Measurements from ENCODE around the gene VPS8. TPM values are rescaled to one million over a fixed set of nuclear protein-coding genes. Genes with fewer than 3 reads are reported as not detected.

Gene VPS8
- total RNA-seq, 1 experiment from 2014 or later = 39.7 TPM

- Mint-ChIP-seq H3K36me3 (ENCODE audit: insufficient read depth in 1 of 3, low read depth in 3 of 3) (peaks cover 4 to 8% (median 7%) of the 10 kb centered on the region in 3 experiments; a peak in 5 of 7 replicates), H3K27ac (peak overlapping the region; percentile 59 to 96 (median 77)), H3K4me1 (peaks cover 83 to 89% of the 10 kb centered on the region in 2 experiments), H3K4me3 (peak overlapping the region in 1 of 2 experiments; percentile 8; a peak in 2 of 5 replicates), H3K9me3 (no peaks in the 10 kb centered on the region), H3K27me3 (ENCODE audit: low read depth) (no peaks in the 10 kb centered on the region)
- no peak overlapping the region for H2BK5ac ChIP-seq (ENCODE audit: insufficient read length, low read length)
- H2BK20ac ChIP-seq (ENCODE audit: low read depth, low read length, poor library complexity, severe bottlenecking) = no peak overlapping the region
- no peak overlapping the region for H3T11ph ChIP-seq (ENCODE audit: low read length)
- H2AK5ac ChIP-seq (ENCODE audit: insufficient read length, low read length) = peak overlapping the region; percentile 13
- H3K9ac ChIP-seq (ENCODE audit: extremely low read depth, insufficient read length, low read length) = no peak overlapping the region
- H3K27ac ChIP-seq (ENCODE audit: insufficient read length, low read depth, low read length) = no peak overlapping the region
- no peak for DNase-seq
- H4K20me1 ChIP-seq (ENCODE audit: control insufficient read depth, insufficient read depth, insufficient read length) = no peaks in the 10 kb centered on the region
- H2BK120ac ChIP-seq (ENCODE audit: low read depth, low read length, poor library complexity, severe bottlenecking) = no peak overlapping the region
- no peaks in the 10 kb centered on the region for H3K9me3 ChIP-seq (ENCODE audit: control insufficient read depth, low read depth, low read length)
- H3K14ac ChIP-seq (ENCODE audit: insufficient read depth, low read length) = peak overlapping the region; percentile 16; the same call in 1 of the 2 replicates
- H3K23me2 ChIP-seq (ENCODE audit: insufficient read length, low read depth, low read length, poor library complexity, severe bottlenecking) = no peaks in the 10 kb centered on the region
- no peak overlapping the region for H3K18ac ChIP-seq (ENCODE audit: insufficient read length, low read depth, low read length)
- H3K4ac ChIP-seq (ENCODE audit: low read depth, low read length) = no peak overlapping the region
- no peaks in the 10 kb centered on the region for H3K79me2 ChIP-seq (ENCODE audit: insufficient read depth, low read length)
- no peak overlapping the region for H4K5ac ChIP-seq (ENCODE audit: insufficient read length, low read depth, low read length)
- no peak for TF ChIP-seq CTCF (conservative IDR thresholded peaks at IDR 0.05)
- peak overlapping the region; percentile 47 for H2BK12ac ChIP-seq (ENCODE audit: insufficient read length, low read depth, low read length)
- no peak overlapping the region for H2BK15ac ChIP-seq (ENCODE audit: low read depth, low read length)
- peak overlapping the region; percentile 79 for H3K56ac ChIP-seq (ENCODE audit: insufficient read length, low read depth, low read length)
- H3K79me1 ChIP-seq (ENCODE audit: insufficient read depth, low read depth, low read length, poor library complexity, severe bottlenecking) = no peaks in the 10 kb centered on the region
- no peak overlapping the region for H3K23ac ChIP-seq (ENCODE audit: insufficient read length, low read depth, low read length)
- no peak overlapping the region for H2AFZ ChIP-seq (ENCODE audit: low read length)
- no CpG with 5 or more reads among the region's 6 CpGs for WGBS (ENCODE audit: extremely low coverage, insufficient read length, low lambda C conversion rate)
- H3K27me3 ChIP-seq (ENCODE audit: insufficient read depth, low read length) = no peaks in the 10 kb centered on the region
- H3K4me2 ChIP-seq (ENCODE audit: insufficient read depth, insufficient read length, low read length) = no peak overlapping the region
- peaks cover 33% of the 10 kb centered on the region; the same call in 1 of the 2 replicates for H3K4me1 ChIP-seq (ENCODE audit: insufficient read depth, low read length)
- no peak overlapping the region for H4K8ac ChIP-seq (replicated peaks; ENCODE audit: insufficient read length, low read depth, low read length)
- no peak overlapping the region for H4K91ac ChIP-seq (ENCODE audit: insufficient read length, low read depth, low read length)
Observed at GRCh38 chr3:184910664-184911063, 98.7 kb downstream of the VPS8 start.
